C1 segment of cervical spinal cord (tissue), 14 donors: Measurements from ENCODE around the gene ELAC1.
A peak's percentile ranks its signal among the peaks of the same experiment; 100 is the strongest.
"Not testable (repeated sequence)": the region's sequence is repeated elsewhere in the genome, so short reads cannot be mapped to it uniquely, and the experiment has no call there.

Source experiments
- DNase-seq, 14 donors: peaks; one replicate each; lab custom pipeline; 2025; lab: John Stamatoyannopoulos, UW

The ELAC1 gene

DNA sequence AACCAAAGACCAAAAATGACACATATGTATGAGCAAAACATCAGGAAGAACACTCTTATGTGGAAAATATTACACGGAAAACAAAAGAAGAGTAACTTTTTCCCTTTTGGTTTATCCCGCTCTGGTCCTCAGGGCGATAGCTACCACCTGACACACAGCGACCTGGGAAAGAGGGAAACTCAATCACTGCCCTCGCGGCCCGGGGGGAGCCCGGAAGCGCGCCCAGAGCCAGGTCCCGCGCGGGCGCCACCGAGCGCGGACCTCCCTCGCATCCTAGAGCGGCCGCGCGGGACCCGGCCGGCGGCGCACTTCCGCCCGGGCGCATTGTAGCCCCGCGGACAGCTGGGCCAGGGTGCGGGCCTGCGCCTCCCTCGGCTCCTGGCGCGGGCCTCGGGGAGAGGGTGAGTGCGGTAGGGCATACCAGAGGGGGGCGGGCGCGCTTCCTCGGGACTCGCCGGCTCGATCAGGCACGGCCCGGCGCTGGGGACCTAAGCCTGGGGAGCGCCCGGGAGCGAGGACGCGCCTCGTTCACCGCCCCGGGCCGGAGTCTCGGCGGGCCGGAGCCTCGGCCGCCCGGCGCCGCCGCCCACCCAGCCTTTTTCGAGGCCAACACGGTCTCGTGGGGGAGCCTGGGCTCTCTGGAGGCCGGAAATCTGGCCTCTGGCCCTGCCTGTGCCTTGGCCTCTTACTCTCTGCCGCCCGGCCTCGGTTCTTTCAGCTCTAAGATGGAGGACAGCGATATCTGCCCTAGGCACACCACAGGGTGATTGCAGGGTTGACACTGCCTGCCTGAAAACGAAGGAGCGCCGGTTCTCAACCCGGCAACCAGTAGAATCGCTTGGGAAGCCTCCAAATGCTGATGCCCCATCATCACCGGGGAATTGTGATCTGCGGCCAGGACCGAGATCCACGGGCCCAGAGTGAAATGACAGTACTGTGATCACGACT lies at the start of gene ELAC1:
TSS of gene ELAC1 (plus strand) at position 327 of the 948 bp plus-strand sequence. CDS start 6,365 bp downstream, outside the sequence.
- peak in 13 of 14 donors; percentile 41 to 87 (median 79) for DNase-seq

GRCh38 chr18:50918153-50918552 lies 49.7 kb upstream of the ELAC1 start:
- no peak for DNase-seq

- no peak for DNase-seq
Measured at GRCh38 chr18:50924372-50924771, 43.5 kb upstream of the ELAC1 start.

- DNase-seq = no peak
Measured at GRCh38 chr18:50926521-50926920, 41.3 kb upstream of the ELAC1 start.

DNA sequence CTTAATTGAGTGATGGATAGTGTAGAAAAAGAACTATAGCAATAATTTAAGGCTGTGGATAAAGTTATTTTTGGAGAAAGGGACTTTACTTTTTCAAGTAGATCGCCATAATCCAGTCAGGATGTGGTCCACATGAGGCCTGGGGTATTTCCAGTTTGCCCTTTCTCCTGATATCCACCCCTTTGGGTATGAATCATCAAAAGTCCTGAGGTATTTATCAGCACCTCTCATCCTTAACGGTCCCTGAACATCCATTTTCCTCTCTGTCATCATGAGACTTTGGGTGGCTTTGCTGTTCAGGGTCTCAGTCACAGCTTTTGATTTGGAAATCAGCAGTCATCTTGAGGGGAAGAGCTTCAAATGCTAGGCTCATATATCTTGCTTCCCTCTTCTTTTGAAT lies 39.3 kb upstream of the ELAC1 start:
- no peak for DNase-seq

DNA sequence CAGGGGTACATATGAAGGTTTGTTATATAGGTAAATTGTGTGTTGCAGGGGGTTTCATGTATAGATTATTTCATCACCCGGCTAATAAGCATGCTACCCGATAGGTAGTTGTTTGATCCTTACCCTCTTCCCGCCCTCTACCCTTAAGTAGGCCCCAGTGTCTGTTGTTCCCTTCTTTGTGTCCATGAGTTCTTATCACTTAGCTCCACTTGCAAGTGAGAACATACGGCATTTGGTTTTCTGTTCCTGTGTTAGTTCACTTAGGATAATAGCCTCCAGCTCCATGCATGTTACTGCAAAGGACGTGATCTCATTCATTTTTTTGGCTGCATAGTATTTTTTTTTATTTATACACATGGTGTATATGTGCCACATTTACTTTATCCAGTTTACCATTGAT lies 34.2 kb upstream of the ELAC1 start:
- DNase-seq = no peak

DNA sequence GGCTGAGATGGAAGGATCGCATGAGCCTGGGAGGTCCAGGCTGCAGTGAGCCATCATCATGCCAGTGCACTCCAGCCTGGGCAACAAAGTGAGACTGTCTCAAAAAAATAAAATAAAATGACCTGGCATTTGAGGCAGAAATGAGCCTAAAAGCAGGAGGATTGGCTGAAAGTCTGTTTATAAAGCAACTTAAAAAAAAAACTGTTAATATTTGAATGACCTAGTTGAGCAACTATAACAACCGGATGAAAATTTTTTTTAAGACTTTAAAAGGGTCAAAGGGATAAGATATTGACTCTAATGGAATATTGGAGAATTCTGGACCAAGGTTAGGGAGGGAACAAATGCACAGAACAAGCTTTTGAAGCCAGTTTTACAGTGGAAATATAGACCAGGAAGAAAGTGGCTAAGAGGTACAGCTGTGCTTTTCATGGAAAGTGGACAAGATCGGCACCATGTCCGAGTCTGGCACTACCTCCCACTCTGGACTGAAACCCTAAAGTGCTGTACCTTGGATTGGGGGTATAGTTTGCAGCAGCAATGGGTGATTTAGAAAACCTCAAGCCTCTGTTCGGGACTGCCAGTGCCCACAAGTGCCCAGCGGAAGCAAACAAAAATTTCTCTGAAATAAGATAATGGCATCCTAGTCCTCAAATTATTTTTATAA lies 33.2 kb upstream of the ELAC1 start:
- DNase-seq = no peak

DNA sequence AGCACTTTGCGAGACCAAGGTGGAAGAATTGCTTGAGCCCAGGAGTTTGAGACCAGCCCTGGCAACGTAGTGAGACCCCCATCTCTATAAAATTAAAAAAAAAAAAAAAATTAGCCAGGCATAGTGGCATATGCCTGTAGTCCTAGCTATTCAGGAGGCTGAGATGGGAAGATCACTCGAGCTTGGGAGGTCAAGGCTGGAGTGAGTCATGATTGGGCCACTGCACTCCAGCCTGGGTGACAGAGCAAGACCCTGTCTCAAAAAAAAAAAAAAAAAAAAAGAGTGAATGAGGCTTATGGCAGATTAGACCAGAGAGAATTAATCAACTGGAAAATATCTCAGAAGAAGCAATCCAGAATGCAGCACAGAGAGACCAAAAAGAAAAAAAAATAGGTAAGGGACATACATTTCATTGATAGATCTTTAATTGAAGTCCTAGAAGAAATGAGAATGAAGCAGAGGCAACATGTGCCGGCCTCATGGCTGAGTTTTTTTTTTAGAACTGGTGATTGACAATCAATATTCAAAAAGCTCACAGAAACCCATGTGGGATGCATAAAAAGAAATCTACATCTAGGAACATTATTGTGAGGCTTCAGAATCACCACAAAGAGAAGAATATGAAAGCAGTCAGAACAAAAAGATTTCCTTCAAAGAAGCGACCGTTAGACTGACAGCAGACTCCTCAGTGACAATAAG lies 32.2 kb upstream of the ELAC1 start:
- no peak for DNase-seq

GRCh38 chr18:50937183-50937582 lies 30.7 kb upstream of the ELAC1 start:
- no peak for DNase-seq

GRCh38 chr18:50938912-50939311 lies 28.9 kb upstream of the ELAC1 start:
- no peak for DNase-seq

DNA sequence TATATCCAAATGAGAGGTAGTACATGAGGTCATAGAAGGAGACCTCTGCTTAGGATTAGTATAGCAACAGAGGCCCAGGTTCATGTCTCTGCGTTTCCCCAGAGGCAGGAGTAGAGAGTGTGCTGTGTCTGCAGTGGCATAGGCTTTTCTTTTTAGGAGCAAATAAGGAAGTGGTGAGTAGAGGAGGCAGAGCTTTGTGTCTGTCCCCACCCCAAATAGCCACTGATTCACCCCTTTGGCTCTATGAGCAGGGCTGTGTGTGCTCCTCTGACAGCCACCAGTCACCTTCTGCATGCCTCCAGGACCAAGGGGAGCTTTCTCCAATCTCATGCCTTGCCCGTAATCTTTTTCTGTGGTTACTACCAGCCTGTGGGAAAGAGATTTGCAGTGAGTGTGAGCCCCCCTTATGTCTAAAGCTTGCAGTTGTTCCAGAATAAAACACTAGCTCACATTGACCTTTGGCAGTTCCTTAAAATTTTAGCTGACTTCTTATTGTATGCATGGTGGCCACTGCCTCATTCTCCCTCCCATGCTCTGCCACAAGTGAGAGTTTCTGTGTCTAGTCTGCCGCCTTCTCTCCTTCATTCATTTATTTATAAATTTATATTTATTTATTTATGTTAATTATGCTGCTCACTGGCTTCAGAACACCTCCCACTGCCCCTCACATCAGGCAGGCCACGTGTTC lies 23.5 kb upstream of the ELAC1 start:
- peak in 6 of 14 donors; percentile 0 to 26 (median 3) for DNase-seq

- not testable (repeated sequence) for DNase-seq
Measured at GRCh38 chr18:50945918-50946317, 21.9 kb upstream of the ELAC1 start.

- no peak for DNase-seq
Measured at GRCh38 chr18:50947899-50948298, 19.9 kb upstream of the ELAC1 start.

DNA sequence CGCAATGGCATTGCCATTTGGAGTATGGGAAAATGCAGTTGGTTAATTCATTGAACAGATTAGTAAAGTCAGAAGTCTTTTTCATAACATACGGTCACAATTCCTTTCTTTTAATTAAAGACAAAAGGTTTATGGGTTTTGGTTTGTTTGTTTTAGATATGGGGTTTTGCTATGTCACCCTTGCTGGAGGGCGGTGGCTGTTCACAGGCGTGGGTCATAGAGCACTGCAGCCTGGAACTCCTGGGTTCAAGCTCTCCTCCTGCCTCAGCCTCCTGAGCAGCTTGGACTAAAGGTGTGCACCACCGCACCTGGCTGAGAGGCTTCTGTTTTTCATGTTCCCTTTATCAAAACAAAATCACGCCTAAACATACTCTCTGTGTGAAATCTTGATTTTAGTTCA lies 18.7 kb upstream of the ELAC1 start:
- no peak for DNase-seq

- DNase-seq = no peak
Measured at GRCh38 chr18:50950626-50951025, 17.2 kb upstream of the ELAC1 start.

GRCh38 chr18:50953822-50954221 lies 14.0 kb upstream of the ELAC1 start:
- DNase-seq = no peak

- no peak for DNase-seq
Measured at GRCh38 chr18:50955253-50955652, 12.6 kb upstream of the ELAC1 start.

DNA sequence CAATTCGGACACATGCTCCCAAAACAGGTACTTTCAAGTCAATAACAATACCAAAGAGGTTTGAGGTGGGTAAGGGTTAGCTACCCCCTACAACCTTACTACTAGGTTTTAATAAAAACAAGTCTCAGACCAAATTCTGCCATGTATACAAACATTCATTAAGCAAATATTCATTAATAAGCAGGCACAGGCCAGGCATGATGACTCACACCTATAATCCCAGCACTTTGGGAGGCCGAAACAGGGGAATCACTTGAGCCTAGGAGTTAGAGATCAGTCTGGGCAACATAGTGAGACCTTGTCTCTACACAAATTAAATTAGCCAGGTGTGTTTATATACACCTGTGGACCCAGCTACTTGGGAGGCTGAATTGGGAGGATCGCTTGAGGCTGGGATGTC lies 11.7 kb upstream of the ELAC1 start:
- no peak for DNase-seq

DNA sequence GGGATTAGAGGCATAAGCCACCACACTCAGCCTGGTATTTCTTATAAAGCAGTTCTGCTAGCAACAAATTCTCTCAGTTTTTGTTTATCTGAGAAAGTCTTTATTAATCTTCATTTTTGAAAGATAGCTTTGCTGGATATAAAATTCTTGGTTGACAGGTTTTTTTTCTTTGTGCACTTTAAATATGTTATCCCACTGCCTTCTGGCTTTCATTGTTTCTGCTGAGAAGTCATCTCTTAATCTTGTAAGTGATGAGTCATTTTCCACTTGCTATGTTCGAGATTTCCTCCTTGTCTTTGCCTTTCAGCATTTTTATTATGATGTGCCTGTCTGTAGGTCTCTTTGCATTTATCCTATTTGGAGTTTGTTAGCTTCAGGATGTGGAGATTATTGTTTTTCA lies 5.9 kb upstream of the ELAC1 start:
- DNase-seq = no peak

- DNase-seq = peak in 1 of 14 donors; percentile 15
Measured at GRCh38 chr18:50969448-50969847, 1.6 kb downstream of the ELAC1 start.

DNA sequence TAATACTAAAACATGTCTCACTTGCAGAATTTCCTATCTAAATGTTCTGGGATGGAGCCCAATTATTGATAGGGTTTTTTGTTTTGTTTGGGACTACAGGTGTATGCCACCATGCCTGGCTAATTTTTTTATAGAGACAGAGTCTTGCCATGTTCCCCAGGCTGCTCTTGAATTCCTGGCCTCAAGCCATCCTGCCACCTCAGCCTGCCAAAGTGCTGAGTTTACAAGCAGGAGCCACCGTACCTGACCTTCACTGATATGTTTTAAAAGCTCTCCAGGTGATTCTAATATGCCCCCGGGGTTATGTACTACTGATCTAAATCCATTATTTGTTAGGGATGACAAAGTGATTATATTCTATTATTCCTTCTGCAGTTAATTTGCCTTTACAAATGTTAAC lies 2.2 kb downstream of the ELAC1 start:
- DNase-seq = peak in 1 of 14 donors; percentile 30

DNA sequence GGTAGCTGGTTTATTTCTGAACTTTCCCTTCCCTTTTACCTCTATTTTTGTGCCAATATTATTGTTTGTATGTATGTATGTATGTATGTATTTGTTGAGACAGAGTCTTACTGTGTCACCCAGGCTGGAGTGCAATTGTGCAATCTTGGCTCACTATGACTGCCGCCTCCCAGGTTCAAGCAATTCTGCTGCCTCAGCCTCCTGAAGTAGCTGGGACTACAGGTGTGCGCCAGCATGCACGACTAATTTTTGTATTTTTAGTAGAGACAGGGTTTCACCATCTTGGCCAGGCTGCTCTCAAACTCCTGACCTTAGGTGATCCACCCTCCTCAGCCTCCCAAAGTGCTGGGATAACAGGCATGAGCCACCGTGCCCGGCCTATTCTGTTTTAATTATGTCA lies 4.6 kb downstream of the ELAC1 start:
- not testable (repeated sequence) for DNase-seq
